Measurements from ENCODE around the gene SCNN1G.

The SCNN1G gene

GRCh38 chr16:23216658-23217246 lies 34.2 kb downstream of the SCNN1G start:
- TF ChIP-seq CTCF (IDR thresholded peaks at IDR 0.05; ENCODE audit: low read depth, low read length, missing control alignments), result no peak
- no peak for DNase-seq (ENCODE audit: low read depth)
- in situ Hi-C loops (cut with HindIII; ENCODE audit: low sequenced_read_pairs), result no loop called here
- no peak overlapping the region for H3K4me3 ChIP-seq (ENCODE audit: low read depth, low read length)

- no peak overlapping the region for H3K4me3 ChIP-seq (ENCODE audit: low read depth, low read length)
- DNase-seq (ENCODE audit: low read depth), result no peak
- in situ Hi-C loops (cut with HindIII; ENCODE audit: low sequenced_read_pairs), result no loop called here
- TF ChIP-seq CTCF (IDR thresholded peaks at IDR 0.05; ENCODE audit: low read depth, low read length, missing control alignments), result no peak
Observed at GRCh38 chr16:23217646-23218045, 35.1 kb downstream of the SCNN1G start.

- DNase-seq (ENCODE audit: low read depth), result no peak
- no peak overlapping the region for H3K4me3 ChIP-seq (ENCODE audit: low read depth, low read length)
- in situ Hi-C loops (cut with HindIII; ENCODE audit: low sequenced_read_pairs), result no loop called here
- TF ChIP-seq CTCF (IDR thresholded peaks at IDR 0.05; ENCODE audit: low read depth, low read length, missing control alignments), result no peak
Observed at GRCh38 chr16:23222929-23223328, 40.4 kb downstream of the SCNN1G start.

GRCh38 chr16:23223368-23223767 lies 40.8 kb downstream of the SCNN1G start:
- no peak for TF ChIP-seq CTCF (IDR thresholded peaks at IDR 0.05; ENCODE audit: low read depth, low read length, missing control alignments)
- in situ Hi-C loops (cut with HindIII; ENCODE audit: low sequenced_read_pairs), result no loop called here
- no peak for DNase-seq (ENCODE audit: low read depth)
- H3K4me3 ChIP-seq (ENCODE audit: low read depth, low read length), result no peak overlapping the region

DNA sequence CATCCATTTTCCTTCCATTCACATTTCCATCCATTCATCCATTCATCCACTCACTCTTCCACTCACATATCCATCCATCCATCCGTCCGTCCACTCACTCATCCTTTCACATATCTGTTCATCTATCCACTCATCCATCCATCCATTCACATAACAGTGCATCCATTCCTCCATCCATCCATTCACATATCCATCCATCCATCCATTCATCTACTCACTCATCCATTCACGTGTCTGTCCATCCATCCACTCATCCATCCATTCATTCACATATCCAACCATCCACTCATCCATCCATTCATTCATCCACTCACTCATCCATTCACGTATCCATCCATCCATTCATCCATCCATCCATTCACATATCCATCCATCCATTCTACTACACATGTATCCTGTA lies 42.6 kb downstream of the SCNN1G start:
- in situ Hi-C loops (cut with HindIII; ENCODE audit: low sequenced_read_pairs), result no loop called here
- DNase-seq (ENCODE audit: low read depth), result no peak
- no peak for TF ChIP-seq CTCF (IDR thresholded peaks at IDR 0.05; ENCODE audit: low read depth, low read length, missing control alignments)
- H3K4me3 ChIP-seq (ENCODE audit: low read depth, low read length), result no peak overlapping the region

GRCh38 chr16:23225634-23226033 lies 43.1 kb downstream of the SCNN1G start:
- no peak for TF ChIP-seq CTCF (IDR thresholded peaks at IDR 0.05; ENCODE audit: low read depth, low read length, missing control alignments)
- H3K4me3 ChIP-seq (ENCODE audit: low read depth, low read length), result no peak overlapping the region
- in situ Hi-C loops (cut with HindIII; ENCODE audit: low sequenced_read_pairs), result no loop called here
- DNase-seq (ENCODE audit: low read depth), result no peak
